ENCODE results near the gene PHF20. TPM values are rescaled to one million over a fixed set of nuclear protein-coding genes. Genes with fewer than 3 reads are reported as not detected.

The PHF20 gene
- total RNA-seq, 1 donor from 2014 or later = 37.6 TPM

DNA sequence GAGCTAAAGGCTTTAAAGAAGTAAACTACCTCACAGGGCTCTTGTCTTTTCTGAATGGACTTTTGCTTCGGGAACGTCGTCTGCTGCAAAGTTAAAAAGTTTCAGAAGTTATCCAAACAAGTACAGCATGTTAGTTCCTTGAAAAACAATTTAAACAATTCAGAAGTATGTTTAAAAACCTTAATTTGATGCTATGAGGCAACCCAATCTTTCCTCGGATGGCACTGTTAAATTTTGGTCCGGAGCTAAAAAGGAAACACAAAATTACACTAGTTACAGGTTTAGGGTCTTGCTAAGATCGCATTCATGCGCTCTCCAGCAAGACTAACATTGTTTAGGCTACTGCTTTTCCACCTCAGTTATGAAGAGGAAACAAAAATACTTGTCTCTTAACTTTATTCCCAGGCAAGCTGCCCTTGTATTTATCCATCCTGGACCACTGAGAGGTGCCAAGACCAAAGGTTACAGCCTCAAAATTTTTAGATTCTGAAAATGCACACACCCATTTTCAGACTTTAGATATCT, 42.5 kb upstream of the PHF20 start:
- H3K4me1 Mint-ChIP-seq (ENCODE audit: unreplicated experiment) = no peaks in the 10 kb centered on the region

DNA sequence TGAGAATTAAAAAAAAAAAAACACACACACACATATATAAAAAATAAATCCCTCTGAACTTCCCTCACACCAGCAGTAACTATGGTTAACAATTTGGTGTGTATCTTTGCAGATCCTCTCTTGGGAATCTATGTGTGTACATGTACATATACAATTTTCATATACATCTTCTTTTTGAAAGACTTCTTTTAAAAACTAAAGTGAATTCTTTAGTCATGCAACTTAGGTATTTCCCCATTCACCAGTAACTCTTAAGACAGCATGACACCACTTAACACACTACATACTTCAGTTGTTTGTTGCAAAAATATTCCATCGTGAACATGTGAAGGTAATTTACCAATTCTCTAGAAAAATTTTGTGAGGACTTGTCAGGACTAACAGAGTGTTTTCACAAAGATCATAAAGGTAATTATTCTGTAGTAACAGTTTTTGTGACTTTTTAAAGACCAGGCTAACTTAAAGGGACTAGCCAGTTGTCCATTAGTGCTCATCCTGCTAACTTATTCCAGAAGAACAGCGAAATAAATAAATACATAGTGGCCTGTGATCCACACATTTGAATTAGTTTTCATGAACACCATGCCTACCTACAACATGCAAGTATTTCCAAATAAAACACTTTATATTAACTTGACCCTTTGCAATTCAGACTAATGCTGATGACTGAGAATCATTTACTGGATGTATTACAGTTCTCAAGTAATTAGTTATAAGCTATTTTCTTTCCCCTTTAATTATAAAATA, 41.8 kb upstream of the PHF20 start:
- Mint-ChIP-seq H3K4me1 (ENCODE audit: unreplicated experiment) (no peaks in the 10 kb centered on the region), H3K27ac (peak overlapping the region; percentile 68), H3K9me3 (no peaks in the 10 kb centered on the region), H3K4me3 (no peak overlapping the region), H3K27me3 (no peaks in the 10 kb centered on the region), H3K36me3 (peaks cover 38% of the 10 kb centered on the region)
- TF ChIP-seq, protein P1, sequence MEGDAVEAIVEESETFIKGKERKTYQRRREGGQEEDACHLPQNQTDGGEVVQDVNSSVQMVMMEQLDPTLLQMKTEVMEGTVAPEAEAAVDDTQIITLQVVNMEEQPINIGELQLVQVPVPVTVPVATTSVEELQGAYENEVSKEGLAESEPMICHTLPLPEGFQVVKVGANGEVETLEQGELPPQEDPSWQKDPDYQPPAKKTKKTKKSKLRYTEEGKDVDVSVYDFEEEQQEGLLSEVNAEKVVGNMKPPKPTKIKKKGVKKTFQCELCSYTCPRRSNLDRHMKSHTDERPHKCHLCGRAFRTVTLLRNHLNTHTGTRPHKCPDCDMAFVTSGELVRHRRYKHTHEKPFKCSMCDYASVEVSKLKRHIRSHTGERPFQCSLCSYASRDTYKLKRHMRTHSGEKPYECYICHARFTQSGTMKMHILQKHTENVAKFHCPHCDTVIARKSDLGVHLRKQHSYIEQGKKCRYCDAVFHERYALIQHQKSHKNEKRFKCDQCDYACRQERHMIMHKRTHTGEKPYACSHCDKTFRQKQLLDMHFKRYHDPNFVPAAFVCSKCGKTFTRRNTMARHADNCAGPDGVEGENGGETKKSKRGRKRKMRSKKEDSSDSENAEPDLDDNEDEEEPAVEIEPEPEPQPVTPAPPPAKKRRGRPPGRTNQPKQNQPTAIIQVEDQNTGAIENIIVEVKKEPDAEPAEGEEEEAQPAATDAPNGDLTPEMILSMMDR (conservative IDR thresholded peaks at IDR 0.05) = no peak
- no peak for DNase-seq (ENCODE audit: extremely low spot score, unreplicated experiment)

More for the DNA sequence above, 42.5 kb upstream of the PHF20 start:
- H3K36me3 Mint-ChIP-seq = peaks cover 40% of the 10 kb centered on the region
- TF ChIP-seq, protein P1 (conservative IDR thresholded peaks at IDR 0.05) = no peak
- DNase-seq (ENCODE audit: extremely low spot score, unreplicated experiment) = no peak
- H3K27me3 Mint-ChIP-seq = no peaks in the 10 kb centered on the region
- H3K27ac Mint-ChIP-seq = peak overlapping the region; percentile 68
- no peak overlapping the region for H3K4me3 Mint-ChIP-seq
- H3K9me3 Mint-ChIP-seq = no peaks in the 10 kb centered on the region

DNA sequence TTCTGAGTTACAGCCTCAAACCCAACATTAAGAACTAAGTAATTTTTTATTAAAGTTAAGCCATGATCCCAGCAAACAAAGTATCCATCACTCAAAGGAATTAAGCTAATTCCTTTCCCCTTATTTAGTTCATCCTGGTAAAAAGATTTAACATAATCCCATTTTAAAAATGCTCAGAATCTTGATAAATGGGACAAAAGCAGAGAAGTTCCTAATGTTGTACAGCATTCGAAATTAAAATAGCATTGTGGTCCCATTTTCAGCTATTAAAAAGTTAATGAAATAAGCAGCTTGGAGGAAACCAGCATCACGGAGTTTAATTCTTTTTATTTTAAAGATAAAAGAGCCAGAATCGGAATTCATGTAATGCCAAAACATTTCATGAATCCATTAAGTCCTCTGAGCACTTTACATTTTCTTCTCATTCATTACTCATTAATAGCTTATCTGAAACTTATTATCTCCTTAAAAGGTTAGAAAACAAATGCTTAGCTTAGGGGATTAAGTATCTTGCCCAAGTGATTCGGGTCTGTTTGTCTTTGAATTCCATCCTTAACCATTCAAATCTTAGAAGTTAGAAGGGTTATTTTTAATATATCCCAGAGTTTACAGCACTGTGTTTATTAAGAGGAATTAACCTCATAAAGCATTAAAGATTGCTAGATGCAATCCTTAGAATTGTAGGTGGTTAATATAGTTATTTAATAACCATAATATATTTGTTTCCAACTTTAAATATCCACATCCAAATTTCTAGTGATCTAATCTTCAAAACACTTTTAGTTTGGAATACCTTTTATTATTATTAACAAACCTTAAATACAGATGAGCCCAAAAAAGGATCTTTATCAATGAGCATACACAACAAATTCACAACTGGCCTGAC, 41.0 kb upstream of the PHF20 start:
- Mint-ChIP-seq H3K27me3 (no peaks in the 10 kb centered on the region), H3K36me3 (peaks cover 37% of the 10 kb centered on the region), H3K4me1 (ENCODE audit: unreplicated experiment) (peaks cover 3% of the 10 kb centered on the region), H3K4me3 (no peak overlapping the region), H3K27ac (no peak overlapping the region), H3K9me3 (no peaks in the 10 kb centered on the region)
- TF ChIP-seq, protein P1 (conservative IDR thresholded peaks at IDR 0.05) = no peak
- no peak for DNase-seq (ENCODE audit: extremely low spot score, unreplicated experiment)

DNA sequence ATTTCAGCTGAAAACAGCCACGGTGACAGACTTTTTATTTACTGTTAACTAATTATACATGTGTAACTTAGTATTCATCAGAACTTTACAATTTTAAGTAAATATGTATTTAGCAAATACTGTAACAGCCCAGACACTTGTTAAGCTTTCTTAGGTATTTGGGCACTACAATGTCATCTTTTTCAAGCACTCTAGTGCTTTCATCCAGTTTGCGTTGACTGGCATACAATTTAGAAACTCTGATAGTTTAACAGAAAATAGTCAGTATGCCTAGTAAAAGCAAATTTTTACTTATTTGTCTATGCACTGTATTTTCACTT, 40.4 kb upstream of the PHF20 start:
- H3K36me3 Mint-ChIP-seq = peaks cover 40% of the 10 kb centered on the region

DNA sequence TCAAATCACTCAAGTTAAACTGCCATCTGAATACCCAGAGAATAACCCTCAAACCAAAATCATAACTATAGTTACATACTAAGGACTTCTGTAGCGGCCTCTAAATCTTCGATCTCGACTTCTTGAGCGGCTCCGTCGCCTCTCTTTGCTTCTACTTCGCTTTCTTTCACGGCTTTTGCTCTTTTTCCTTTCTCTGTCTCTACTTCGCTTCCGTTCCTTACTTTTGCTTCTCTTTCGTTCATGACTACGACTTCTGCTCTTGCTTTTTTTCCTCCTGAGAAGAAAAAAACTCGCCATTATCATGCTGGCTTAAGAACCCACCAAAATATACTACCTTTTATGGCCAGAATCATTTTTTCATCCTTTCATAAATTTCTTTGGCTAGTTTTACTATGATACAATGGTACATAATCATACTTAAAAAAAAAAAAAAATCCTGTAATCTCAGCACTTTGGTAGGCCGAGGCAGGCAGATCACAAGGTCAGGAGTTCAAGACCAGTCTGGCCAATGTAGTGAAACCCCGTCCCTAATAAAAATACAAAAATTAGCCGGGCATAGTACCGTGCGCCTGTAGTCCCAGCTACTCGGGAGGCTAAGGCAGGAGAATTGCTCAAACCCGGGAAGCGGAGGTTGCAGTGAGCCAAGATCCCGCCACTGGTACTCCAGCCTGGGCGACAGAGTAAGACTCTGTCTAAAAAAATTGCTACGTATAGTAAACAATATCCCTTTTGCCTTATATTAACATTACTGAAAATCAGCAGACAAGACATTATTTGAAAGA, 39.8 kb upstream of the PHF20 start:
- Mint-ChIP-seq H3K27ac (peak overlapping the region; percentile 26), H3K9me3 (no peaks in the 10 kb centered on the region), H3K36me3 (peaks cover 36% of the 10 kb centered on the region), H3K4me1 (ENCODE audit: unreplicated experiment) (peaks cover 7% of the 10 kb centered on the region), H3K4me3 (no peak overlapping the region), H3K27me3 (no peaks in the 10 kb centered on the region)
- DNase-seq (ENCODE audit: extremely low spot score, unreplicated experiment) = no peak
- TF ChIP-seq, protein P1 (conservative IDR thresholded peaks at IDR 0.05) = no peak

More for the DNA sequence above, 40.4 kb upstream of the PHF20 start:
- Mint-ChIP-seq H3K9me3 (no peaks in the 10 kb centered on the region), H3K4me1 (ENCODE audit: unreplicated experiment) (peaks cover 7% of the 10 kb centered on the region), H3K27me3 (no peaks in the 10 kb centered on the region), H3K4me3 (no peak overlapping the region), H3K27ac (peak overlapping the region; percentile 26)
- DNase-seq (ENCODE audit: extremely low spot score, unreplicated experiment) = no peak
- TF ChIP-seq, protein P1 (conservative IDR thresholded peaks at IDR 0.05) = no peak
